Hematopoietic multipotent progenitor cell treated with erythropoietin and hydrocortisone succinate and interleukin-3 and kit ligand, for 4 days (in vitro differentiated cells): ENCODE results near the gene DPYD.

Experiments
- DNase-seq: peaks from one replicate; pipeline ENCODE4 v3.0.0-alpha.2; 2015

The DPYD gene

DNA sequence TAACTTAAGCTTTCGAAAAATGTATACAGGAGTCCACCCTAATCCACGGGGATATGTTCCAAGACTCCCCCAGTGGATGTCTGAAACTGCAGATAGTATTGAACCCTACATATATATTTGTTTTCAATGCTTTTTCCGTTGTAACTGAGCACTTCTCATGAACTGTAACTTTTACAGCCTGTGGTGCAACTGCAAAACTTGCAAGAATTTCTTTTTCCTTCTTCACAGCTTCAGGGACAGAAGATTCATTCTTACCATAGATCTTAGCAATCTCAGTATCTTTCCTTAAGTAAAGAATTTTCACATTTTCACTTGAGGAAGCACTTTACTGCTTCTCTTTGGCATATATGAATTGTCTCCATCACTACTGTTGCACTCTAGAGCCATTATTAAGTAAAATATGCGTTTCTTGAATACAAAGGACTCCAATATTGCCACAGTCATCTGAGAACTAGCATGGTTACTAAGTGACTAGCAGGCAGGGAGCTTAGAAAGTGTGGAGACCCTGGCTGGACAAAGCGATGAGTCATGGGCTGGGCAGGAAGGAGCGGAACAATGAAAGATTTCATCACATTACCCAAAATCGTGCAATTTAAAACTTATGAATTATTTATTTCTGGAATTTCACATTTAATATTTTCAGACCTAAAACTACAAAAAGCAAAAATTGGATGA is 14.1 kb downstream of the DPYD start:
- DNase-seq: peak; percentile 45

DNA sequence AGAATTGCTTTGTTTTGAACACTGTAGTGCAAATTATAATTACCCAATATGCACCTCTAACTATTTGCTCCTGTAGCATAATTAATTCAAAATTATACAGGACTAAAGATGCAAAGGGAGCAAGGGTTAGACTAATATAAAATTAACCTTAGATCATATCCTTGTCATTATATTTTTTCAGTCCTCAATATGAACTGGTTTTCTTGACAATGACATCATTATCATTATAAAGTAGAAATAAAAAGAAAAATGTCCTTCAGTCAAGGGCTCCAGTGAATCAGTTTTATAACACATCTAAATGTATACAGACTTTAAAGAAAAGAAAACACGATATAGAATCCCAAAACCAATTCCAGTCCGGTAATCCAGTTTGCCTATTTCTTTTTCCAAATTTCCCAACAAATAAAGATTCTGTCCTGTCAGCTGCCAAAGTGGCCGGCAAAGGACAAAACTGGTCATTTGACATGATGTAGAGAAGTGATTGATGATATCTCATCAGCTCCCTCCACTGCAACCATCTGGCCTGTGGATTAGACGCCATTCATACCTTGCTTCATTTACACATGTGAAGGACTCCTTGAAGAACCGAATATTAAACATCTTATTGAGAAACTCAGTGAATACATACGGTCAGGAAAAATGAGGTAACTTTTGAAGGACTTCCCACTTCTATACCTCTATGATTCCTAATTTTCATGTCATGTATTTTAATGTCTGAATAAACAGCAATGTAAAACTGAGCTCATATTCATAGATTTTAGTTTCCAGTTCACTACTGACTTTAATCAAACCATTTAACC is 15.5 kb downstream of the DPYD start:
- DNase-seq: no peak

DNA sequence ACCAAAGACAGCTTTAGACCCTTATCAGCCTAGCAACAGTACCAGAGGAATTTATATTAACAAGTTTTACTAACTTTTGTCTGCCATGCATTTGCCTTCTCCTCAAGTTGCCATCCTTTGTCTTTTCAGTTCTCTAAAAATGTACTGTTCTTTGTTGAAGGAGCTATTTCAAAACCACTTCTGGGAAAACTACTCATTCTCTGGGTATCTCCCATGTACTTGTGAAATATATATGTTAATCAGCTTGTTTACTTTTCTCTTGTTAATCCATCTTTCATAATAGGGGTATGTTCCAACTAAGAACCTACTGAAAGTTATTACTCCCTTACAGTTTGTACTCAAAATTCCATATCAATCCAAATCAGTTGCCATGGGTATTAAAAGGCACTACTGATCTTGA is 16.3 kb downstream of the DPYD start:
- peak; percentile 42 for DNase-seq

DNA sequence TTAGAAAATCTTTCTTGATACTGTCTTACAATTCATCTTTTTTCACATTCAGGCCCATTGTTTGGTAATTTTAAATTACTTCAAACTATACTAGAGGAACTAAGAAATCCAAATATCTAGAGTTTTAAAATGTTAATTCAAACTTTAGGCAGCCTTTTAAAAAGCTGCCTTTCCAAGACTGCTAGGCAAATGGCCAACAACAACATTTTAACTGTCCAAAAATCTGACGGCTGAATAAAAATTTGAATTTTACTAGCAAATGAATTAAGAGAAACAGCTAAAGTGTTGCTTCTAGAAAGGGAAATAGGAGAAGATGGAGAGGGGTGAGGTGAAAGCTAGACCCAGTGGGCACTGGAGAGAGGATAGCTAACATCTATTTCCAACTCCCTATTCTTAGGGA is 17.2 kb downstream of the DPYD start:
- DNase-seq: no peak

DNA sequence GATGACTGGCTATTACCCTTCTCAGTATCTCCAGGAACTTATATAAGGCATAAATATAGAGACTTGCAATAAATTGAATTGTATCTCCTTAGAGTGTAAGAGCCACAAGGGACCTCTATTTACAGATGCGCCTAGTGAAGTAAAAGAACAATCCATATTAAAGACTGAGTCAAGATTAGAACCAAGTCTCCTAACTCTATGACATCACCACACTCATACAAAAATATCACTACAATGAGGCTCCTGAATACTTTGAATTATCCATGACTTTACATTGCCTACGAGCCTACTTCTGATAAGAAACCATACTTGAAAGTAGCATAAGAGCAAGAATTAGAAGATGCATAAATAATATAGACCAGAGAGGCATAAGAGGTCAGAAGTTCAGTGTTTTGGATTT is 18.8 kb downstream of the DPYD start:
- DNase-seq: no peak

DNA sequence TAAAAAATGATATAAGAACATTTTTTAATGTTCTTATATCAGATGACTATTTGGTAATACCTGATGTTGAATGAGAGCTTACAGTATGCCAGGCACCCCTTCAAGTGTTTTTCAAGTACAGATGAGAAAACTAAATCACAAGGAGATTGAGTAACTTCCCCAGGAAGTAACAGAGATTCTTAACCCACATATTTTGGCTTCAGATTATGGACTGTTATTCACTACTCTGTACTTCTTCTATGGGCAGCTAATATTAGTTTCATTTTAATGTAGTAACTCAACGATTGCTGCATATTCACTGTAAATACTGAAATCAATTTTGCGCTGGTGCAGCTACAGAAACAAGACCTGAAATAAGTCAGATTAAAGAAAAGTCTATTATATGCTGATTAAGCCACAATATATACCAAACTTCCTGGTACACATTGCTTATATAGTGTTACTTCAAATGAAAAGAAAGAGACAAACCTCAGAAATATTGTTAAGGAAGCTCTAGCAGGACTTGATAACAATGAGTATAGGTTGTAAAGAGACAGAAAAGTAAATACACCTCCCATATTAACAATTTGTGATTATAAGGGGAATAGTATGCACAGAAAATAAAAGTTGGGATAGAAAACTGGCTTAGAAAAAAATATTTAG is 19.7 kb downstream of the DPYD start:
- peak; percentile 56 for DNase-seq

DNA sequence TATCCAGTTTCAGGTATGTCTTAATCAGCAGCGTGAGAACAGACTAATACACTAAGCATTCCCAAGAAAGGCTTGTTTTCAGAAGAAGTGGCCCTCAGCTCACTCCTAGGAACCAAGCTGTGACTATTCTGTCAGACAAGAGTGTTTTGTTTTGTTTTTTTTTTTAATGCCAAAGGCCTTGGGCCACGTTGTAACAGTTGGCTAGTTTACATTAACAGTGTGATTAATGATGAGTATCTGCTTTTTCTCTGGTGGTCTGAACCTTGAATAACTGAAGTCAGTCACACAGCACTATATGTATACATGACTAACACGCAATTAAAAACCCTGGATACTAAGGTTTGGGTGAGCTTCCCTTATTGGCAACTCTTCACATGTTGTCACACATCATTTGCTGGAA is 21.9 kb downstream of the DPYD start:
- no peak for DNase-seq

DNA sequence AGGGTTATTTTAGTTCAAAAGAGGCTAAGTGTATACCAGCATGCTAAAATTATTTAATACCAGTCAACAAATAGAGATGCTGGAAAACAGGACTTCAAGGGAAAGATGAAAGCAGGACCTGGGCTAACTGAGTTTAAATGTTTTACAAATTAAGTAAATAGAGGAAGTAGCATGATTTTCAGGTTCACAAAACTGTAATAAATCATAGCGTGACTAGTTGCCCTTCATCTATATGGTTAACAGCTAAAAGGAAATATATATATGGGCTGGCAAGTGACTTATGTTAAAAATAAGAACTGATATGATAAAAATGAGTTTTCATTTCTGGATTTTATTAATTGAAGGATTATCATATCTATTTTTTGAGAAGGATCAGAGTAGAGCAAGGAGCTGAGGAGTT is 25.6 kb downstream of the DPYD start:
- DNase-seq: peak; percentile 33

DNA sequence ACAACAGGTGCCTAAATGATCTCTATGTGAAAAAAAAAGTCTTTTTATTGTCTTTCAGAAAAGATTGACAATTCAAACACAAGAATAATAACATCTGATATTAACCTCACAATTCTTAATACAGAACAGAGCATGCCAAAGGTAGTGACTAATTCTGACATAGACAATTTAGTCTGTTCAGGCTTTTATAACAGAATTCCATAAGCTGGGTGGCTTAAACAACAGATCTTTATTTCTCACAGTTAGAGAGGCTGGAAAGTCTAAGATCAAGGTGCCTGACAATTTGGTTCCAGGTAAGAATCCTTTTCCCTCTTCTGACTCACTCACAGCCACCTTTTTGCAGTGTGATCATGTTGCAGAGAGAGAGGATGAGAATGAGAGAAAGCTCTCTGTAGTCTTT is 27.0 kb downstream of the DPYD start:
- DNase-seq: no peak

DNA sequence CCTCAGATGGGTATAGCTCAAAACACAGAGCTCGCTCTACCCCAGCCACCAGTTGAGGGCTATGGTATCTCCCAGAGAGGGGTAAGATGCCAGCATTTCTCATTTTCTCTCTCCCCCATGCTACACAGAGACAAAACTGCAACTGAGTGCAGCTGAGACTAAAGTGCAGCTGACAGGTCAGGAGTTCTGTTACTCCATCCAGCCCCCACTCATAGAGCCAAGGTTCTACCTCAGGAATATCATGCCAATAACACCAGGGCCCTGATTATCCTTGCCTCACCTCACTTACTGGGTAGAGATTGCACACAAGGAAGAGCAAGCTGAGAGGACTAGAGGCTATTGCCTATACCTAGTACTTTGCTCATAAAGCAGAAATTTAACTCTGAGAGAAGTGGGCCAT is 34.6 kb downstream of the DPYD start:
- DNase-seq: no peak

DNA sequence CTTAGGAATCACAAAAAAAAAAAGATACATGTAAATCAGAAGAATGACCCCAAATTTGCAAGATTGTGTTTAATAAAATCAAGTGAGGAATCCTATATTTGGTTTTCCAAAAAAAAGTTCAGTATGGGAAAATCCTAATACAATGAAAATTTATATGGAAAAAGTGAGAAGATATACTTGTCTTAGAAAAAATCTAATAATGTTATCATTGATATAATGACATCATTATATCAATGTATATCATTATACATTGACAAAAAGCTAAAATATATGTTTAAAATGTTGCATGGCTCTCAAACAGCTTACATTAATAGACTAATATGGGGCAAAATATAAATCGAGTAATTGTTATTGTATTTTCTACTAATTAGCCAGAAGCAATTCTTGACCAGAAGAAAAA is 37.0 kb downstream of the DPYD start:
- DNase-seq: no peak

DNA sequence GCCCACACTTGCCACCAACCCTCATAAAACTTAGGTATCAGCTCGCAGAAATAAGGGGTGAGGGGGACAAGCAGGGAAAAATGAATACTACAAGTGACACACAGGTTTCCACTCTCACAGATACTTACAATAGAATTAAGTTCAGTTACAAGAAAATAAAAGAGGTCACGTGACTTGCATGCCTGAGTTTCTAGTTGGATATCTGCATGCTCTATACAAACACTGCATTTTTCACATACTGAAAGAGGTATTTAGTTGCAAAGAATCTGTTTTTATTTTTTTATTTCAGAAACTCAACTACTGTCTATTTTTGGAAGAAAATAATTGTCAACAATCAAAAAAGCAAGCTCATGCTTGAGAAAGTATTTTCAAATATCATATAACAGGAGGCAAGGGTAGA is 43.5 kb downstream of the DPYD start:
- no peak for DNase-seq

DNA sequence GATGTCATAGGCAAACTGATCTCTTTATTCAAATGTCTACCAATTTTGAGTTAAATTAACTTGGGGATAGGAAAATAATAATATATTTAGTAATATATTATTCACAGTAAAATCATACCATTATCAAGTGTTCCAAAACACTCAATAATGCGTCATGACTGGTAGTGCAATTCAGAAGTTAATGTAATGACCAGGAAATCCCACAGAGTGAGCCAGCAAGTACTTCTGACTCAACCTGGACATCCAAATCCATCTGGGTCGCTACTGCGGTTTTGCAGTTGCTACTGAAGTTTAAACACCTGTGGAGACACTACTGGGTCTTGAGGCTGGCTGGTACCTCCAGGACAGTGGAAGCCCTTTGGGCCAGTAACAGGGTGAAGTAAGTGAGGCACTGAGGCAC is 44.8 kb downstream of the DPYD start:
- no peak for DNase-seq

DNA sequence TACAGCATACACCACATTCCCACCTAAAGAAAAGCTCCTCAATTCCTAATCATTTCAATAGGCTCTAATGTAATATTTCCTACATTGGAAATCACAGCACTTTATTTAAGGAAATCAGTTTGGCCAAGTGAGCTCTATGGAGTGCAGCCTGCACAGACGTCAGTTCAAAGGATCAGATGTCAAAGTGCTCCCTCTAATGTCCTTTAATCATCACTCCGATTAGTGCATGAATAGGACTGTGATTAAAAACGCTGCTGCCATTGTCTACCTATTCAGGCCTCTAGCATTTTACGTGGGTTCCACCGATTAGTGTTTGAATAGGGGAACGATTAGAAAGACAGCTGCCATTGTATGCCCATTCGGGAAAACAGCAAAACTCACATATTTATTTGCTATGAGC is 50.2 kb downstream of the DPYD start:
- DNase-seq: no peak

DNA sequence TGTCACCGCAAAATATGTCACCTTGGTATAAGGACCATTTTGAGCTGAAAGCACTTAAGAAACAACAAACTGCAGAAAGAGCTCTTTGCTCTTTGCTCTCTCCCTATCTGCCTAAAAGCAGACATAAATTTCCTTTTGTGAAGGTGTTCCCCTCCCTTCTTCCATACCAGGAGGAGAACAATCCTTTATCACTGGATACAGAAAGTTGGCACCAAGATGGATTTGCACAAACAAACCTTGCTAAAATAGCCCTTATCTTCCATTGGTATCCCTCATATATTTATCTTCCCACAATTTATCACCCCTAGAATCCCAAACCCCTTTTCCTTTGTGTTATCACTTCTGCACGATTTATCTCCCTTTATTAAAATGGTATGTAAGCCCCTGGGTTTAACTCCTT is 51.4 kb downstream of the DPYD start:
- no peak for DNase-seq

DNA sequence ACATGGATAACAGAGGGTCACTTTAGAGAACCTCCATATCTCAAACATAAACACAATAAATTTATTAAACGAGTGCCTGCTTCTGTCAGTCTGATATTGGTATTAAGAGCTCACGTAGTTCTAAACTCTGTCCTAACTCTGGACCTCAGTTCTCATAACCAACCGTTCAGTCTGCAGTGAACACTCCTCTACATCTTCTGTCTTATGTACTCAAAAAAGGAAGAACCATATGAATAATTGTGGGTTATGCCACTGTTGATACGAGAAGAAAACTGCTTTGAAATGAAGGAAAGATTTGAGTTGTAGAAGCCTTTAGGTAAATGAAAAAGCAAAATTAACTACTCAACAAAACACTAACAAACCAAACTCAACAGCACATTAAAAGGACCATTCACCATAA is 53.7 kb downstream of the DPYD start:
- no peak for DNase-seq

DNA sequence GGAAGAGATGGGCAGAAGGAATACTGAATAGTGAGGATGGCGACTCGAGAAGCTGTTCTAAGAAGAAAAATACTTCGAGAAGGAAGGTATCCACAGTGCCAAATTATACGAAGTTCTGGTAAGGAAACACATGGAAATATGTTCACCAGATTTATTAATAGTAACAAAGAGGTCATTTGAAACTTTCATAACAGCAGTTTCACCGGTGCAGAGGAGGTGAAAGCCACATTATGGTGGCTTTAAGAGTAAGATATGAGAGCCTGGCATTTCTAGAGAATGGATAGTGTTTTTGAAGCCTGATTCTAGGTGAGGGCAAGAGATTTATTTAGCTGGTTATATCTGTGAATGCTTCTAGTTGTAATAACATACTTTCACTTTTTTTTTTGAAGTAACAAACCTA is 56.2 kb downstream of the DPYD start:
- no peak for DNase-seq

DNA sequence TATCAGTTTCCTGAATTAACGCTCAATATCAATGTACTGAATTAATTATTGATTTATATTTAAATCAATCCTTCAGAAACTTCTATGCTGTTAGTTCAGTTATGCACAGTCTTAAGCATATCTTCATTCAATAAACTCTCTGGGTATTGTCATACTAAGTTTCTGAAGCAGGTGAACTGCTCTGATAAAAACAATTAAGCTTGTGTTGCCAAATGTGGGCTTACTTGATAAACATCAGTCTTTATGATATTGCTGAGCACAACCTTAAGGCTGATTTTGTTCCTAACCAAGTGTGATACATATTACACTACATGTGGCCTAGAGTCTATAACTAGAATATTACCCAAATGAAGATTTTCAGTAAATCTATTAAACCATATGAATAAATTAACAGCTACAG is 67.6 kb downstream of the DPYD start:
- DNase-seq: peak; percentile 68

DNA sequence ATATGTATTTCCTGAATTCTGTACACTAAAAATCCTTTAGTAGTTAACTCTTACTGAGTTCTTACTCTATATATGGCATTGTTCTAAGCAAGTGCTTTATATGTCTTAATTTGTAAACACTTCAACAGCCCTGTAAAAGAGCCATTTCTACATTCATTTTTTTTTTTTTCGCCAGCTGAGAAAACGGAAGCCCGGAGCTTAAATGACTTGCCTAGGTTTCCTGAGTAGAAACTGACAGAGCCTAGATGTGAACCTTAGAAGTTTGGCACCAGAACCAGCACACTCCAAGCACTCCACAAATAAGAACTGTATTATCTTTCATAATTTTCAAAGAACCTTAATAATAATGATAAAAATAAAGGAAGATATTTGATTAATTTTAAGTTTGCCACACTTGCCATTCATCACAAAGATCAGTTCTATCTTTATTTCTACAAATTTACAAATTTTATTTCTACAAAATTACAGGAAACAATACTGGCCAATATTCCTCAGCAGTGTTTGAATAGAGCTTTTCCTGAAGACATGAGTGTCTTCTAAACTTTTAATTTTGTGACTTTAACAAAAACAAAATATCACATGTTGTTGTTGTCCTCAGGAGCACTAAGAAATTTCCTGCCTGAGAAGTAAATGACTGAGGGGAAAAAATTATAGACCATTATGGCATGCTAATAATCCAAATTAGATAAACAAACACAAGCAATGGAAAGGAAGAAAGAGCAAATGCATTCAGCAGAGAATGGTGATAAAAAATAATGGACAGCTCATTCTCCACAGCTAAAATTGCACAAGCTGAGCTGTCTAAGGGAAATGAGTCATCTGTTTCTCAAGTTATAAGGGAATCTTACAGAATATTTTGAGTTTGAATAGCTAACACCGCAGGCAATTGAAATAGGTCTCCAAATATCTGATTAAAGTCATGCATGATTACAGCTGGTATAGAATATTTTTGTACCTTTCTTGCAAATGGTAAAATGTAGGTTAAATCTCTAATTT is 71.2 kb downstream of the DPYD start:
- DNase-seq: peak; percentile 79

DNA sequence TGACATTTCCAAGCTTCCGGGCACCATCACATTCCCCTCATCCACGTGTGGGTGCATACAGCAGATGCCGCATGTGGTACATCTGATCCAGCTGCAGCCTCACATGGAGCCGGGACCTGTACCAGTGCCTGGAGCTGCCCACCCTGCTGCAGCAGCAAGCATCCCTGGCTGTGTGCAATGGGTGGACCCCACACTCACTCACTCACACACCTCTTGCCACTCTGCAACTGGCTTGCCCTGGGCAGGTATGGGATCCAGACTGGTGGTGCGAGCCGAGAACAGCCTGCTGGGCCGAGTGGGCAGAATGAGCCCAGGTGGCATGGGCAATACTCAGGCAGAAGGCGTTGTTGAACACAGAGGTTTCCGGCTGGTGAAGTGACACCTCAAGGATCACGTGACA is 75.0 kb downstream of the DPYD start:
- no peak for DNase-seq

DNA sequence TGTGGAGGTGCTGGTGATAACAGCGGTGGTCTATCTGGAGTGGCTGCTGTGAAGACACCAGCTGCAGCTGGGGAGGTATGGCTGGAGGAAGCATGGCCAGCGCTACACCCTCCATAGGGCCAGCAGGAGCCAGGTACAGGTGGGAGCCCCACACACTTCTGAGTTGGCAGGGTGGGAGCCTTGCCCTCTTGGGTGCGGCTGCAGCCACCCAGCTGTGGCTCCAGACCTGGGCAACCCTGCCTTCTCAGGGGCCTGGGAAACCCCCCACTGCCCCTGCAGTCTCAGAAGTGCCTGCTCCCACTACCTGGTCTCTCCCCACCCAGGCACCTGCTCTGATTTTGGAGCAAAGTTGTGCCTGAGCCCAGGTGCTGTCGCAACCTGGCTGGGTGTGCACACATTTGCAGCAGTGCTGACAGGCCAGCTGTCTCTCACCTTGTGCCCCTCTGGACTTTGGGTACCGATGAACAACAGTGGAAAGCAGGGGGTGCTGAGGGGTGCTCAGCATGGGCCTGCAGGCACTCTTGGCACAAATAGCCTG is 76.2 kb downstream of the DPYD start:
- DNase-seq: no peak

DNA sequence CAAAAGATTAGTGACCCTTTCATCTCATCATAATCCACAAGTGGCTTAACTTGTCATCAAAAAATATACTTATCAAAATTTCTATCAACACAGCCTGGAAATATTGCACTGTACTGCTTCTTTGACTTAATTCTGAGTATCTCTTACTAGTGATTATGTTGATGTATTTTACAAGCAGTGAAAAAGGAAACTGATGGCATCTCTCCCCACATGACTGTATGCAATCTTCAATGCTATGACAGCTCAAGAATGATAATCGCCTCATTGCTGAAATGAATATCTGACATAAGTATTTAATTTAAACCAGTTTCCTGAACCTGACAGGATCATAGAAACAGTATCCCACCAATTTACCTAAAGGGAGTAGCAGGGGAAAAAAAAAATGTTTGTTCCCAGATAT is 79.5 kb downstream of the DPYD start:
- DNase-seq: peak; percentile 29

DNA sequence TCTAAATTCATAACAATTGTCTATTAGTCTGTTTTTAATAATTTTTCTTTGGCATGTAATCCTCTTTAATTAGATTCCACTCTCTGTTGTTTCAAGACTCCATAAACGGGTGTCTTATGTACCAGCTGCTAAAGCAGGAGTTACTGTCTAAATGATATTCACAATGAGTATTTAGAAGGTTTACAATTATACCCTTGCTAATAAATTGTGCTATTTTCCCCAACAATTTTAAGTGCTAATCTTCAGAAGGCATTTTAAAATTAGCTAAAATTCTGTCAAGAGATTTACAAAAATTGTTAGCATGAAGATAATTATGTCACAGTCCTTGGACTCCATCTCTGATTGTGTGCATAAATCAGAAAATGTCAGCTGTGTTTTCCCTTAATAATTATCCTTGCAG is 83.7 kb downstream of the DPYD start:
- DNase-seq: no peak
